Mucosa of rectum (tissue), 2 donors: ENCODE data around the gene LCN12.

Source experiments
- H3K27ac ChIP-seq, 2 donors: one replicate each; pipeline ENCODE4 v1.7.0; 2013; ENCODE audit warnings: inconsistent platforms in 2 of 2, low read depth in 2 of 2, low read length in 2 of 2
- H3K27me3 ChIP-seq, 2 donors: one replicate each; pipeline ENCODE4 v1.7.0; 2013; ENCODE audit warnings: low read length in 2 of 2; ENCODE audit not compliant: control insufficient read depth in 2 of 2, insufficient read depth in 2 of 2
- H3K36me3 ChIP-seq, 2 donors: one replicate each; pipeline ENCODE4 v1.7.0; 2013; ENCODE audit warnings: low read length in 2 of 2; ENCODE audit not compliant: control insufficient read depth in 2 of 2, insufficient read depth in 2 of 2
- H3K4me1 ChIP-seq, 2 donors: one replicate each; pipeline ENCODE4 v1.7.0; 2013; ENCODE audit warnings: low read length in 2 of 2, mild to moderate bottlenecking in 1 of 2; ENCODE audit not compliant: control insufficient read depth in 2 of 2, insufficient read depth in 2 of 2
- H3K4me3 ChIP-seq, 2 donors: one replicate each; pipeline ENCODE4 v1.7.0; 2013; ENCODE audit warnings: low read length in 2 of 2
- H3K9ac ChIP-seq, 2 donors: one replicate each; pipeline ENCODE4 v1.7.0; 2013; ENCODE audit warnings: low read length in 2 of 2, low read depth in 1 of 2, mild to moderate bottlenecking in 1 of 2
- H3K9me3 ChIP-seq, 2 donors: one replicate each; pipeline ENCODE4 v1.7.0; 2013; ENCODE audit warnings: low read length in 2 of 2; ENCODE audit not compliant: control insufficient read depth in 2 of 2
- donor health status: healthy.
- donor health status: Normal muscosa, but diverticular disease.

Gene LCN12

GRCh38 chr9:136964171-136964689, 12.2 kb downstream of the LCN12 start:
- no peaks in the 10 kb centered on the region for H3K36me3 ChIP-seq
- H3K9me3 ChIP-seq: no peaks in the 10 kb centered on the region
- no peaks in the 10 kb centered on the region for H3K27me3 ChIP-seq
- H3K4me1 ChIP-seq: peaks cover 8 to 10% of the 10 kb centered on the region in 2 donors
- H3K4me3 ChIP-seq: peak overlapping the region in 1 of 2 donors; percentile 30
- H3K27ac ChIP-seq: peak overlapping the region; percentile 58 to 78
- H3K9ac ChIP-seq: peak overlapping the region; percentile 24 to 58

- Histone ChIP-seq H3K9me3 (no peaks in the 10 kb centered on the region), H3K4me3 (peak overlapping the region in 1 of 2 donors; percentile 30), H3K27me3 (no peaks in the 10 kb centered on the region), H3K36me3 (no peaks in the 10 kb centered on the region), H3K9ac (peak overlapping the region; percentile 24 to 58), H3K27ac (peak overlapping the region; percentile 58 to 78), H3K4me1 (peaks cover 8 to 10% of the 10 kb centered on the region in 2 donors)
Observed at GRCh38 chr9:136964833-136965422, 12.9 kb downstream of the LCN12 start.

- Histone ChIP-seq H3K27me3 (no peaks in the 10 kb centered on the region), H3K9ac (no peak overlapping the region), H3K4me1 (peaks cover 8 to 10% of the 10 kb centered on the region in 2 donors), H3K4me3 (peak overlapping the region in 1 of 2 donors; percentile 13), H3K27ac (no peak overlapping the region), H3K9me3 (no peaks in the 10 kb centered on the region), H3K36me3 (no peaks in the 10 kb centered on the region)
Observed at GRCh38 chr9:136965771-136966484, 13.9 kb downstream of the LCN12 start.

GRCh38 chr9:136968333-136969127, 16.5 kb downstream of the LCN12 start:
- Histone ChIP-seq H3K4me3 (no peak overlapping the region), H3K27ac (no peak overlapping the region), H3K4me1 (peaks cover 8 to 10% of the 10 kb centered on the region in 2 donors), H3K36me3 (no peaks in the 10 kb centered on the region), H3K9me3 (no peaks in the 10 kb centered on the region), H3K9ac (no peak overlapping the region), H3K27me3 (no peaks in the 10 kb centered on the region)

- peaks cover 5 to 7% of the 10 kb centered on the region in 2 donors for H3K4me1 ChIP-seq
- no peak overlapping the region for H3K9ac ChIP-seq
- H3K27ac ChIP-seq: no peak overlapping the region
- H3K9me3 ChIP-seq: no peaks in the 10 kb centered on the region
- no peaks in the 10 kb centered on the region for H3K27me3 ChIP-seq
- no peak overlapping the region for H3K4me3 ChIP-seq
- no peaks in the 10 kb centered on the region for H3K36me3 ChIP-seq
Observed at GRCh38 chr9:136969150-136969549, 17.1 kb downstream of the LCN12 start.

- Histone ChIP-seq H3K4me3 (no peak overlapping the region), H3K36me3 (no peaks in the 10 kb centered on the region), H3K4me1 (peaks cover under 1 to 1% of the 10 kb centered on the region in 2 donors), H3K27ac (no peak overlapping the region), H3K9ac (no peak overlapping the region), H3K9me3 (no peaks in the 10 kb centered on the region), H3K27me3 (no peaks in the 10 kb centered on the region)
Observed at GRCh38 chr9:136969774-136970173, 17.7 kb downstream of the LCN12 start.

- H3K4me3 ChIP-seq: no peak overlapping the region
- H3K4me1 ChIP-seq: peaks cover 0 to 6% of the 10 kb centered on the region in 2 donors
- no peaks in the 10 kb centered on the region for H3K9me3 ChIP-seq
- no peak overlapping the region for H3K9ac ChIP-seq
- H3K36me3 ChIP-seq: no peaks in the 10 kb centered on the region
- no peak overlapping the region for H3K27ac ChIP-seq
- no peaks in the 10 kb centered on the region for H3K27me3 ChIP-seq
Observed at GRCh38 chr9:136970361-136970760, 18.3 kb downstream of the LCN12 start.

GRCh38 chr9:136971746-136972145, 19.7 kb downstream of the LCN12 start:
- H3K36me3 ChIP-seq: no peaks in the 10 kb centered on the region
- H3K4me3 ChIP-seq: no peak overlapping the region
- peaks cover 0 to 9% of the 10 kb centered on the region in 2 donors for H3K4me1 ChIP-seq
- no peak overlapping the region for H3K9ac ChIP-seq
- no peaks in the 10 kb centered on the region for H3K9me3 ChIP-seq
- no peak overlapping the region for H3K27ac ChIP-seq
- H3K27me3 ChIP-seq: no peaks in the 10 kb centered on the region

GRCh38 chr9:136972335-136972734, 20.3 kb downstream of the LCN12 start:
- no peak overlapping the region for H3K27ac ChIP-seq

GRCh38 chr9:136972743-136973142, 20.7 kb downstream of the LCN12 start:
- Histone ChIP-seq H3K4me1 (peaks cover 0 to 9% of the 10 kb centered on the region in 2 donors), H3K9ac (no peak overlapping the region), H3K4me3 (no peak overlapping the region), H3K9me3 (no peaks in the 10 kb centered on the region), H3K36me3 (no peaks in the 10 kb centered on the region), H3K27me3 (no peaks in the 10 kb centered on the region), H3K27ac (no peak overlapping the region)

More at GRCh38 chr9:136972335-136972734, 20.3 kb downstream of the LCN12 start:
- no peaks in the 10 kb centered on the region for H3K9me3 ChIP-seq
- H3K27me3 ChIP-seq: no peaks in the 10 kb centered on the region
- H3K36me3 ChIP-seq: no peaks in the 10 kb centered on the region
- H3K4me1 ChIP-seq: peaks cover 0 to 9% of the 10 kb centered on the region in 2 donors
- H3K9ac ChIP-seq: no peak overlapping the region
- no peak overlapping the region for H3K4me3 ChIP-seq
